GM21515 (cell line): ENCODE measurements around the gene PPY.
"Not testable (repeated sequence)": the region's sequence is repeated elsewhere in the genome, so short reads cannot be mapped to it uniquely, and the experiment has no call there.

Experiments
- ATAC-seq: cut with Tn5 transposase; IDR thresholded peaks from one replicate; pipeline ENCODE4 v1.9.1; 2021; ENCODE audit not compliant: unreplicated experiment

The PPY gene

GRCh38 chr17:43932923-43933322 lies 9.4 kb downstream of the PPY start:
- ATAC-seq = no peak

- ATAC-seq = no peak
Measured at GRCh38 chr17:43932357-43932756, 9.9 kb downstream of the PPY start.

- ATAC-seq = no peak
Measured at GRCh38 chr17:43931062-43931571, 11.2 kb downstream of the PPY start.

- no peak for ATAC-seq
Measured at GRCh38 chr17:43928609-43929008, 13.7 kb downstream of the PPY start.

GRCh38 chr17:43927929-43928328 lies 14.3 kb downstream of the PPY start:
- not testable (repeated sequence) for ATAC-seq

- ATAC-seq = no peak
Measured at GRCh38 chr17:43927060-43927864, 15.0 kb downstream of the PPY start.

- ATAC-seq = no peak
Measured at GRCh38 chr17:43924558-43924957, 17.7 kb downstream of the PPY start.

GRCh38 chr17:43920500-43921095 lies 21.7 kb downstream of the PPY start:
- ATAC-seq = no peak

- ATAC-seq = no peak
Measured at GRCh38 chr17:43918026-43918389, 24.3 kb downstream of the PPY start.

GRCh38 chr17:43917348-43918025 lies 24.8 kb downstream of the PPY start:
- no peak for ATAC-seq

- ATAC-seq = no peak
Measured at GRCh38 chr17:43917016-43917347, 25.3 kb downstream of the PPY start.

GRCh38 chr17:43916385-43916784 lies 25.9 kb downstream of the PPY start:
- no peak for ATAC-seq

- ATAC-seq = no peak
Measured at GRCh38 chr17:43915559-43915958, 26.7 kb downstream of the PPY start.

GRCh38 chr17:43914451-43914850 lies 27.8 kb downstream of the PPY start:
- no peak for ATAC-seq

- ATAC-seq = no peak
Measured at GRCh38 chr17:43913584-43913983, 28.7 kb downstream of the PPY start.

GRCh38 chr17:43912635-43913304 lies 29.5 kb downstream of the PPY start:
- no peak for ATAC-seq

- ATAC-seq = no peak
Measured at GRCh38 chr17:43911904-43912303, 30.4 kb downstream of the PPY start.

- ATAC-seq = no peak
Measured at GRCh38 chr17:43909537-43910231, 32.6 kb downstream of the PPY start.

- ATAC-seq = no peak
Measured at GRCh38 chr17:43907998-43908721, 34.1 kb downstream of the PPY start.

- ATAC-seq = no peak
Measured at GRCh38 chr17:43907425-43907981, 34.8 kb downstream of the PPY start, which contains the start of gene MPP2. MPP2 (minus strand) TSS chr17:43907536; CDS start chr17:43904460, 3,076 bp downstream.
